Large intestine (tissue), 3 donors: ENCODE results near the gene RNF183. TPM values are rescaled to one million over a fixed set of nuclear protein-coding genes. Genes with fewer than 3 reads are reported as not detected.

Source experiments
- DNase-seq, 2 donors: peaks; one replicate each; pipeline versions ENCODE4 v3.0.0 to v3.0.0-alpha.2; 2013
- H3K27ac ChIP-seq: one replicate; pipeline ENCODE4 v1.5.1; 2013; ENCODE audit warnings: low read length
- H3K27me3 ChIP-seq: 2 replicates; pipeline ENCODE4 v1.6.1; 2013; ENCODE audit warnings: low read length; ENCODE audit not compliant: control insufficient read depth, insufficient read depth
- H3K36me3 ChIP-seq: 2 replicates; pipeline ENCODE4 v1.6.1; 2013; ENCODE audit warnings: low read length; ENCODE audit not compliant: control insufficient read depth, insufficient read depth
- H3K4me1 ChIP-seq: one replicate; pipeline ENCODE4 v1.6.1; 2013; ENCODE audit warnings: low read length; ENCODE audit not compliant: control insufficient read depth, insufficient read depth
- H3K4me3 ChIP-seq: one replicate; pipeline ENCODE4 v1.5.1; 2013; ENCODE audit warnings: low read length
- H3K9me3 ChIP-seq: one replicate; pipeline ENCODE4 v1.6.1; 2013; ENCODE audit warnings: mild to moderate bottlenecking, low read depth, low read length, moderate library complexity; ENCODE audit not compliant: control insufficient read depth
- WGBS: methylation state at CpG from one replicate; pipeline ENCODE4 v1.1.5; 2013; ENCODE audit warnings: low lambda C conversion rate; ENCODE audit not compliant: insufficient coverage; 5-methylcytosine and 5-hydroxymethylcytosine counted together
- polyA plus RNA-seq: library from polyadenylated mRNA; unstranded; fragments of 120-200 nt; gene quantifications from one replicate; pipeline ENCODE4 v1.2.1, GENCODE V29; 2013

The RNF183 gene
- polyA plus RNA-seq, 1 donor: 0.91 TPM

DNA sequence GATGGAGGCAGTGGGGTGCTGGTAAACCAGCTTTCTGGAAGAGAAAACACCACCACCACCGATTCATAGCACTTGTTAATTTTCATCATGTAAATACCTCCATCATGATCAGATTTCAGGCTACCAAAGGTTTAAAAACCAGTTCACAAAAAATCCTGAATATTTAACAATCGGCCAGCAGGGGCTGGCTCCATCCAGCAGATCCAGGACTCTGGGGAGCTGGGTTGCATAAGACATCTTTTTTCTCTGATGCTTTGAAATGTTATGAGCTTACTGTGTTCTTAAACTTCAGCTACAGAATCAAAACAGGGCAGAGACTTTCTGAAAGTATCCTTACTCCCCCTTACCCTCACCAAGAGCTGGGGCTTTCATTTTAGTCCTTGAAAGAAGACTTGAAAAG lies 14.6 kb upstream of the RNF183 start:
- Histone ChIP-seq H3K4me1 (no peaks in the 10 kb centered on the region), H3K27ac (no peak overlapping the region), H3K36me3 (peaks cover 28% of the 10 kb centered on the region), H3K9me3 (no peaks in the 10 kb centered on the region), H3K4me3 (no peak overlapping the region), H3K27me3 (no peaks in the 10 kb centered on the region)
- DNase-seq: no peak
- no CpG with 5 or more reads among the region's 2 CpGs for WGBS

DNA sequence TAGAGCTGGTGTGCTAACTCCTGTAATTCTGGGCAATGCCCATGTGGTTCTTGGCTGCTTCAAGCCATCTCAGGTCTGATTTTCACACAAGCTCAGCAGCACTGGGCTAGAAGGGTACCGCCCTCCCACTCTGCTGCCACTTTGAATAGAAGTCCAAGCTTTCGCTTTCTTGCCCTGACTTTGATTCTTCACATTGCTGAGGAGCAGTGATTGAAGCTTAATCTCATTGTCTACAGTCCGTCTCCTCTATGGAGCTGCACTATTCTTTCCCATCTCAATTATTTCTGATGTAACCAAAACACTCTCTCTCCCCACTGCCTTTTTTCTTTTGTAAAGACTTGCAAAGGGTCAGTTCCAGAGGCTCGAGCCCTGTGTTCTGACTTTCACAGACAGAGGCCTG lies 12.9 kb upstream of the RNF183 start:
- no peaks in the 10 kb centered on the region for H3K9me3 ChIP-seq
- H3K27ac ChIP-seq: no peak overlapping the region
- peaks cover 22% of the 10 kb centered on the region for H3K36me3 ChIP-seq
- WGBS: 100% methylated on average over 2 of the region's 4 CpGs
- no peak overlapping the region for H3K4me3 ChIP-seq
- DNase-seq: no peak
- no peaks in the 10 kb centered on the region for H3K4me1 ChIP-seq
- H3K27me3 ChIP-seq: no peaks in the 10 kb centered on the region

DNA sequence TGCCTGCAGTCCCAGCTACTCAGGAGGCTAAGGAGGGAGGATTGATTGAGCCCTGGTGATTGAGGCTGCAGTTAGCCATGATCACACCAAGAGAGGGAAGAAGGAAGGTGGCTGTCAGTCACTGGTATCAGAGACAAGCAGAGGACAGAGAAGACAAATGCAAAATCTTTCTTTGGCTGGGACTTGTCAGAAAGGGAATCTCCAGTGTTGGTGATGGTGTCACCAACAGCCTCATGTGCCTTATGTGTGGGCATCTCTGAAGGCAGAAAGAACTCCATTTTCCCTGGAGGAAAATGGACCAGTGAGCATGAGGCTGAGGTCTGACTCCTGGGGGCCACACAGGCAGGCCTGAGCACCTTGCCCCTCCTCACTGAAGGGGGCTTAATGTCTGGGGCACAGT lies 12.1 kb upstream of the RNF183 start:
- no peaks in the 10 kb centered on the region for H3K27me3 ChIP-seq
- H3K4me3 ChIP-seq: no peak overlapping the region
- no peaks in the 10 kb centered on the region for H3K4me1 ChIP-seq

DNA sequence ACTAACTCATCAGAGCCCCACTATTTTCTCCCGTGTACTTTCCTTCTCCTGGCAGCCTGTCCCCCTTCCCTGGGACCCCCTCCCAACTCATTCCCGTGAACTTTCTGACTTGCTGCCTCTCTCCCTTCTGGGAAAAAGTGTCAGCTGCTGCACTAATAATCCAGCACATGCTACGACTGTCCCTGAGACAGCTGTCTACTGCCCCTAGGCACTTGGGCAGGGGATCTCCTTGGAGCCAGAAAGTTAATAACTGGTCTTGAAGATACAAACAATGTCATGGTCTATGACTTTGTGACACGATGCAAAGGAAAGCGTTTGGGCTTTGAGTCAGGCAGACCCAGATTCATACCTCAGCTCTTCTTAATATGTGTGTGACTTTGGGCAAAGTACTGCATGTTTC lies 10.1 kb upstream of the RNF183 start:
- no peaks in the 10 kb centered on the region for H3K4me1 ChIP-seq
- no peak for DNase-seq
- WGBS: 92% methylated on average over 2 of the region's 5 CpGs

More for the DNA sequence above, 12.1 kb upstream of the RNF183 start:
- peaks cover 20% of the 10 kb centered on the region for H3K36me3 ChIP-seq
- H3K27ac ChIP-seq: no peak overlapping the region
- no peak for DNase-seq
- H3K9me3 ChIP-seq: no peaks in the 10 kb centered on the region

DNA sequence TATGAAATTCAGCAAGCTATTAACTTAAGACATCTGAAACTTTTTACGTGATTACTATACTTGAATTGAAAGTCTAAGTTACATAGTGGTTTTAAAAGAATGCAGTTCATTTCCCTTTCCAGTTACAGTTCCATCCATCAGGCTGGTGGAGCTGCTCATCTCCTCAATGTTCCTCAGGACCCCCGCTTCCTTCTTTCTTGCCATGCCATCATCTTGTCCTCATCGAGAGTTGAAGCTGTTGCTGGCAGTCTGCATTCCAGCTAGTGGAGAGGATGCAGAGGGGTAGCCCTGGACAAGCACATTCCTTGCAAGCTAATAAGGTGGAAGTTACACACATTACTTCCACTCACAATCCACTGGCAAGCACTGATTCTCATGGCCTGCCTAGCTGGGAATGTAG lies 8.8 kb upstream of the RNF183 start:
- DNase-seq: no peak
- no peaks in the 10 kb centered on the region for H3K4me1 ChIP-seq
- H3K4me3 ChIP-seq: no peak overlapping the region
- no peaks in the 10 kb centered on the region for H3K9me3 ChIP-seq
- H3K27me3 ChIP-seq: no peaks in the 10 kb centered on the region
- H3K36me3 ChIP-seq: peaks cover 3% of the 10 kb centered on the region
- no peak overlapping the region for H3K27ac ChIP-seq
- WGBS: 100% methylated on average over 1 of the region's 3 CpGs

More for the DNA sequence above, 10.1 kb upstream of the RNF183 start:
- no peak overlapping the region for H3K27ac ChIP-seq
- no peak overlapping the region for H3K4me3 ChIP-seq
- H3K27me3 ChIP-seq: no peaks in the 10 kb centered on the region
- H3K9me3 ChIP-seq: no peaks in the 10 kb centered on the region
- H3K36me3 ChIP-seq: peaks cover 10% of the 10 kb centered on the region

DNA sequence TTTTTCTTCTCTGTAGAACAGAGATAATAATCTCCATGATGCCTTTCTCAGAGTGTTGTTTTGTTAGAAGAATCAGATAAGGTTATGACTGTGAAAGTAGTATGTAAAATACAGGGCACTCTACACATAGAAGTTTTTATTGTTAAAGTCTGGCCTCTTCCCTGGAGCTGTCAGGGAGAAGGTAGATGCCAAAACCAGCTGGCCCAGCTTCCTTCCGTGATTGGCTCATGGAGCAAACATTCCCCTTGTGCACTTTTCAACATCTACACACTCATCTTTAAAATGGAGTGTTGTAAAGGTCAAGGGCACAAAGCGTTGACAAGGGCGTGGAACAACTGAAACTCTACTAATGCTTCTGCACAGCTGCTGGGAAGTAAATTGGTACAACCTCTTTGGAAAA lies 7.4 kb upstream of the RNF183 start:
- WGBS: no CpG with 5 or more reads among the region's 3 CpGs
- no peaks in the 10 kb centered on the region for H3K27me3 ChIP-seq
- no peaks in the 10 kb centered on the region for H3K9me3 ChIP-seq
- H3K36me3 ChIP-seq: no peaks in the 10 kb centered on the region
- H3K4me1 ChIP-seq: no peaks in the 10 kb centered on the region
- no peak for DNase-seq
- no peak overlapping the region for H3K4me3 ChIP-seq
- H3K27ac ChIP-seq: no peak overlapping the region

DNA sequence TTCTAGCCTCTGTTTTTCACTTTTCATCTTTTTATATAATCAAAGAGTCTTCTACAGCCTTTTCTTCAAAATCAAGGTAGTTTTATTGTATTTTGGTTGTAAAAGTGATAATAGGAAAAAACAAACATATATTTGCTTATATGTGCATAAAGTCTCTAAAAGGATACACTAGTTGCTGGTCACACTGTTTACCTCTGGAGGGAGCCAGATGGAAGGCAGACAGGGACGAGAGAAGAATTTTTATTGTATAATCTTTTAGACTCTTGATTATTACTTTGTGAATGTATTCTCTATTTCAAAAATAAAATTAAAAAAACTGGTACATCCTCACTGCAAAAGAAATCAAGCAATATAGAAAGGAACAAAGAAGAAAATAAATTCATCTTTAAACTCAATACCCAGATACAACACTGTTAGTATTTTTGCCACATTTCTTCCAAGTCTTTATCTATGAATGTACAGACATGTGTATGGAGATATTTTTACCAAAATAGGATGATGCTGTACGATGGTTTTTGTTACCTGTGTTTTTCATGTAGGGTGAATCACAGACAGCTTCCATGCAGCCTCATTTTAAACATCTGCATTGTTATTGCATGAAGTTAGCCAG lies 6.1 kb upstream of the RNF183 start:
- no peak overlapping the region for H3K4me3 ChIP-seq
- no peak overlapping the region for H3K27ac ChIP-seq
- H3K4me1 ChIP-seq: no peaks in the 10 kb centered on the region
- DNase-seq: peak; percentile 21 to 43
- no peaks in the 10 kb centered on the region for H3K27me3 ChIP-seq
- no peaks in the 10 kb centered on the region for H3K9me3 ChIP-seq
- 0% methylated on average over 1 of the region's 2 CpGs for WGBS
- no peaks in the 10 kb centered on the region for H3K36me3 ChIP-seq

DNA sequence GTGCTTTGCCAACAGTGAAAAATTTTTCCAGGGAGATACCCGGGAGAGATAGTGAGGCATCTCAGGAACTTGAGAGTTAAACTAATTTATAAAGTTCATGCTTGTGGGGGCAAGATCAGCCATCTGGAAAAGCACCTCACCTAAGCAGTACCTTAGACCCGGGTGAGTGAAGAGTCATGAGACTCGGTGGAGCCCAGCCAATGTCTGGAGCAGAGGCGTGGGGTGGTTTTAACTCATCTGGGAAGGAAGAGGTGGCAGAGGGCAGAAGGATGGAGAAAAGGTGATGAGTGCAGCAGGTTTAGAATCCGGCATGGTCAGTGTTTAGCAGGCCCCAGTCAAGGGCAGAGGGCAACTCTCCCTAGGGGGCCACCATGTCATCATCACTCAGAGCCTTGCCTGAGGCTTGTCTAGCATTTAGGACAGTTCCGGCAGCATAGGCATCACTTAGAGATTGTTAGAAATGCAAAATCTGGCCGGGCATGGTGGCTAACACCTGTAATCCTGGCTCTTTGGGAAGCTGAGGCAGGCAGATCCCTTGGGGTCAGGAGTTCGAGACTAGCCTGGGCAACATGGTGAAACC lies 4.3 kb upstream of the RNF183 start:
- no peak for DNase-seq
- Histone ChIP-seq H3K36me3 (no peaks in the 10 kb centered on the region), H3K27ac (no peak overlapping the region), H3K27me3 (no peaks in the 10 kb centered on the region), H3K9me3 (no peaks in the 10 kb centered on the region), H3K4me1 (peaks cover 2% of the 10 kb centered on the region), H3K4me3 (no peak overlapping the region)
- no CpG with 5 or more reads among the region's 8 CpGs for WGBS

DNA sequence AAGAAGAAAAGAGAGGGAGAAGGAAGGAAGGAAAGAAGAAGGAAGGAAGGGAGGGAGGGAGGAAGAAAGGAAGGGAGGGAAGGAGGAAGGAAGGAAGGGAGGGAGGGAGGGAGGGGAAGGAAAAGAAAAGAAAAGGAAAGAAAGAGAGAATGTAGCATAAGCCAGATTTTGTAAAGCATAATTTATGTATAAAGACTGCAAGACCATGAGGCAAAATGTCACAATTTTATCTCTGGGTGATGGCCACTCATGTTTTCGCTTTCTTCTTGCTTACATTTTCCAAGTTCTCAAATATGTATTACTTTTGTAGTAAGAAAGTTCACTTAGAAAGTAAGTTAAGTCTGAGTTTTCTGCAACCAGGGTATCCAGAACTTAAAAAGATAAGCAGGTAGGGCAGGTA lies 3.4 kb upstream of the RNF183 start:
- H3K27me3 ChIP-seq: no peaks in the 10 kb centered on the region
- no peak for DNase-seq
- H3K9me3 ChIP-seq: no peaks in the 10 kb centered on the region
- 100% methylated on average over 1 of the region's 1 CpG for WGBS
- no peak overlapping the region for H3K4me3 ChIP-seq
- H3K27ac ChIP-seq: no peak overlapping the region
- no peaks in the 10 kb centered on the region for H3K36me3 ChIP-seq
- H3K4me1 ChIP-seq: peaks cover 5% of the 10 kb centered on the region

DNA sequence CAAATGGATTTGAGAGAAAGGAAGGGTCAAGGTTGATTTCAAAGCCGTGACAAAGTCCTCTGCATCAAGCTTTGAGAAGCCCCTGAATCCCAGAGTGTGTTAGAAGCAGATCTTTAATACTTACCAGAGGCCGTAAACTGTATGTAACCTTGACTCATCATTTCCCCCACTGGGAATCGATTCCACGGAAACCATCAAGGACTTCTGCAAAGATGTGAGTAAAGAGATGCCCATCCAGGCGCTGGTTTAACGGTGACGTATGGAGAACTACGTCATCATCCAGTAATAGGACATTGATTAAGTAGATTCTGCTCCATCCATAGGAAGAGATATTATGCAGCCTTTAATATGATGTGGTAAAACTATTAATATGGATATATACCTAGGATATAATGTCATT lies 1.6 kb downstream of the RNF183 start:
- no peak overlapping the region for H3K4me3 ChIP-seq

DNA sequence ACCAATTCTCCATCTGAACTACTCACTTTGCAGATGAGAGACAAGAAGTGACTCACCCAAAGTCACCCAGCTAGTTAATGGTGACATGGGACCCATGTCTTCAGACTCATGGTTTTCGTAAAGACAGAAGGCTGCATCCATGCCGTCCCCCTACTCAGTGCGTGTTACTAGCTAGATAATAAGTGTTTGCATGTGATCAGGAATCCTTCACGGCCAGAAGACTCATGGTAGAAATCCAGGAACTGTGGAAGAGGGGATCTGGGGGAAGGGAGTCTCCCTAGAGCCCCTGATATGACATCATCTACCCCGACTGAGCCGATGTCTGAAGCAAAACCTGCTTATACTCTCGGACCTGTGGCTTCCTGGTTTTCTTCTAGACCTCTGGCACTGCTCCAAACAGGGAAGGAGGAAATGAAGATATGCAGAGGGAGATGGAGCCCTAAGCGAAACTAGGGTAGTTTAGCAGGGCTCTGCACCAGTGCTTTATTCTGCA lies 3.3 kb downstream of the RNF183 start:
- peaks cover 5% of the 10 kb centered on the region for H3K4me1 ChIP-seq
- H3K36me3 ChIP-seq: no peaks in the 10 kb centered on the region
- no peak overlapping the region for H3K27ac ChIP-seq
- WGBS: 60% methylated on average over 1 of the region's 8 CpGs
- H3K27me3 ChIP-seq: no peaks in the 10 kb centered on the region
- H3K4me3 ChIP-seq: no peak overlapping the region
- peak; percentile 70 to 84 for DNase-seq
- peaks cover 4% of the 10 kb centered on the region for H3K9me3 ChIP-seq

More for the DNA sequence above, 1.6 kb downstream of the RNF183 start:
- WGBS: no CpG with 5 or more reads among the region's 8 CpGs
- Histone ChIP-seq H3K4me1 (peaks cover 5% of the 10 kb centered on the region), H3K27ac (no peak overlapping the region), H3K9me3 (peaks cover 4% of the 10 kb centered on the region), H3K27me3 (no peaks in the 10 kb centered on the region), H3K36me3 (no peaks in the 10 kb centered on the region)
- no peak for DNase-seq
